ENCODE results near the gene PRR7.

Gene PRR7

GRCh38 chr5:177432143-177432838 is 14.3 kb upstream of the PRR7 start:
- peak overlapping the region; percentile 77 for H3K4me3 ChIP-seq (ENCODE audit: low read length)
- peak overlapping the region; percentile 90 for H3K4me2 ChIP-seq (ENCODE audit: low read length)
- H3K27me3 ChIP-seq (ENCODE audit: control insufficient read depth, low read length), result no peaks in the 10 kb centered on the region
- H3K27ac ChIP-seq (ENCODE audit: low read depth, low read length), result peak overlapping the region; percentile 94
- H4K20me1 ChIP-seq (ENCODE audit: control insufficient read depth, insufficient read depth, low read depth, low read length), result peaks cover 6% of the 10 kb centered on the region; the same call in 1 of the 2 replicates
- H3K79me2 ChIP-seq (ENCODE audit: control insufficient read depth, low read length), result peaks cover 46% of the 10 kb centered on the region
- TF ChIP-seq EZH2phosphoT487 (IDR thresholded peaks at IDR 0.05; ENCODE audit: borderline replicate concordance, low read length), result no peak
- TF ChIP-seq, protein P1, sequence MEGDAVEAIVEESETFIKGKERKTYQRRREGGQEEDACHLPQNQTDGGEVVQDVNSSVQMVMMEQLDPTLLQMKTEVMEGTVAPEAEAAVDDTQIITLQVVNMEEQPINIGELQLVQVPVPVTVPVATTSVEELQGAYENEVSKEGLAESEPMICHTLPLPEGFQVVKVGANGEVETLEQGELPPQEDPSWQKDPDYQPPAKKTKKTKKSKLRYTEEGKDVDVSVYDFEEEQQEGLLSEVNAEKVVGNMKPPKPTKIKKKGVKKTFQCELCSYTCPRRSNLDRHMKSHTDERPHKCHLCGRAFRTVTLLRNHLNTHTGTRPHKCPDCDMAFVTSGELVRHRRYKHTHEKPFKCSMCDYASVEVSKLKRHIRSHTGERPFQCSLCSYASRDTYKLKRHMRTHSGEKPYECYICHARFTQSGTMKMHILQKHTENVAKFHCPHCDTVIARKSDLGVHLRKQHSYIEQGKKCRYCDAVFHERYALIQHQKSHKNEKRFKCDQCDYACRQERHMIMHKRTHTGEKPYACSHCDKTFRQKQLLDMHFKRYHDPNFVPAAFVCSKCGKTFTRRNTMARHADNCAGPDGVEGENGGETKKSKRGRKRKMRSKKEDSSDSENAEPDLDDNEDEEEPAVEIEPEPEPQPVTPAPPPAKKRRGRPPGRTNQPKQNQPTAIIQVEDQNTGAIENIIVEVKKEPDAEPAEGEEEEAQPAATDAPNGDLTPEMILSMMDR (IDR thresholded peaks at IDR 0.05; ENCODE audit: low read depth, low read length, poor library complexity, severe bottlenecking), result no peak
- H3F3A ChIP-seq (ENCODE audit: control insufficient read depth, insufficient read depth), result peaks cover 23% of the 10 kb centered on the region
- H3K9me2 ChIP-seq (replicated peaks; ENCODE audit: control insufficient read depth, low read length), result no peaks in the 10 kb centered on the region
- no peaks in the 10 kb centered on the region for H3K9me3 ChIP-seq (ENCODE audit: control insufficient read depth, insufficient read depth, low read length)
- peaks cover 84% of the 10 kb centered on the region for H3K36me3 ChIP-seq (ENCODE audit: control insufficient read depth, low read length)
- peaks cover 55% of the 10 kb centered on the region for H3K4me1 ChIP-seq (ENCODE audit: control insufficient read depth, low read length)

- TF ChIP-seq EZH2phosphoT487 (IDR thresholded peaks at IDR 0.05; ENCODE audit: borderline replicate concordance, low read length), result no peak
- TF ChIP-seq, protein P1 (IDR thresholded peaks at IDR 0.05; ENCODE audit: low read depth, low read length, poor library complexity, severe bottlenecking), result no peak
- peaks cover 49% of the 10 kb centered on the region for H3K4me1 ChIP-seq (ENCODE audit: control insufficient read depth, low read length)
- peaks cover 6% of the 10 kb centered on the region; the same call in 1 of the 2 replicates for H4K20me1 ChIP-seq (ENCODE audit: control insufficient read depth, insufficient read depth, low read depth, low read length)
- H3K27me3 ChIP-seq (ENCODE audit: control insufficient read depth, low read length), result no peaks in the 10 kb centered on the region
- H3K79me2 ChIP-seq (ENCODE audit: control insufficient read depth, low read length), result peaks cover 39% of the 10 kb centered on the region
- 0 out of 2 replicates have a peak overlapping the region, but pooled peaks have one; percentile 90 for H3K4me2 ChIP-seq (ENCODE audit: low read length)
- no peaks in the 10 kb centered on the region for H3K9me3 ChIP-seq (ENCODE audit: control insufficient read depth, insufficient read depth, low read length)
- peaks cover 84% of the 10 kb centered on the region for H3K36me3 ChIP-seq (ENCODE audit: control insufficient read depth, low read length)
- no peak overlapping the region for H3K27ac ChIP-seq (ENCODE audit: low read depth, low read length)
- no peak overlapping the region for H3K4me3 ChIP-seq (ENCODE audit: low read length)
- no peaks in the 10 kb centered on the region for H3K9me2 ChIP-seq (replicated peaks; ENCODE audit: control insufficient read depth, low read length)
- peaks cover 23% of the 10 kb centered on the region for H3F3A ChIP-seq (ENCODE audit: control insufficient read depth, insufficient read depth)
These were observed 13.6 kb upstream of the PRR7 start for GRCh38 chr5:177432839-177433657.

DNA sequence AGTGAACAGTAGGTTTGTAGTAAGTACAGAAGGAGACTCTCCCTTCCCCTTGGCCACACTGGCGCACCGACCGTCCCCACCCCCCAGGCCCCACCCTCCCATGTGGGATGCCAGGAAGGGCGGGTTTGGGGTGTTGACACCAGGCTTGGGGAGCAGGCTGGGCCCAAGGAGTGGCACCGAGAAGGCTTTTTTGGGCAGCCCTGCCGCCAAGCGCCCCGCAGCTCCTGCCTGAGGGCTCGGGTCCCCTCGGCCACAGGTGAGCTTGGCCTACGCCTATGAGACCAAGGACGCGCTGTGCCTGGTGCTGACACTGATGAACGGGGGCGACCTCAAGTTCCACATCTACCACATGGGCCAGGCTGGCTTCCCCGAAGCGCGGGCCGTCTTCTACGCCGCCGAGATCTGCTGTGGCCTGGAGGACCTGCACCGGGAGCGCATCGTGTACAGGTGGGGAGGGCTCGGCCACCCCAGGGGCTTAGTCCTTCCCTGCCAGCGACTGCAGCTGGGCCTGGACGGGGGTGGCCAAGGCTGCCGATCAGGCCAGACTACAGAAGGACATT is 12.9 kb upstream of the PRR7 start:
- Histone ChIP-seq H3F3A (ENCODE audit: control insufficient read depth, insufficient read depth) (peaks cover 23% of the 10 kb centered on the region), H3K4me2 (ENCODE audit: low read length) (no peak overlapping the region), H3K27ac (ENCODE audit: low read depth, low read length) (no peak overlapping the region), H3K4me1 (ENCODE audit: control insufficient read depth, low read length) (peaks cover 42% of the 10 kb centered on the region), H3K4me3 (ENCODE audit: low read length) (no peak overlapping the region), H3K9me3 (ENCODE audit: control insufficient read depth, insufficient read depth, low read length) (no peaks in the 10 kb centered on the region), H3K36me3 (ENCODE audit: control insufficient read depth, low read length) (peaks cover 85% of the 10 kb centered on the region), H3K27me3 (ENCODE audit: control insufficient read depth, low read length) (no peaks in the 10 kb centered on the region), H4K20me1 (ENCODE audit: control insufficient read depth, insufficient read depth, low read depth, low read length) (peaks cover 6% of the 10 kb centered on the region; the same call in 1 of the 2 replicates), H3K79me2 (ENCODE audit: control insufficient read depth, low read length) (peaks cover 32% of the 10 kb centered on the region), H3K9me2 (replicated peaks; ENCODE audit: control insufficient read depth, low read length) (no peaks in the 10 kb centered on the region)
- TF ChIP-seq EZH2phosphoT487 (IDR thresholded peaks at IDR 0.05; ENCODE audit: borderline replicate concordance, low read length), result no peak
- TF ChIP-seq, protein P1 (IDR thresholded peaks at IDR 0.05; ENCODE audit: low read depth, low read length, poor library complexity, severe bottlenecking), result no peak

Measured in DOHH2 (cell line).